ENCODE measurements around the gene HABP2. TPM values are rescaled to one million over a fixed set of nuclear protein-coding genes. Genes with fewer than 3 reads are reported as not detected.

Gene HABP2
- total and polyA plus RNA-seq, 2 experiments from 2014 or later, result not detected

GRCh38 chr10:113572520-113573290, 19.9 kb downstream of the HABP2 start:
- H3K27me3 ChIP-seq (ENCODE audit: insufficient read depth), result no peaks in the 10 kb centered on the region
- H3K9me3 Mint-ChIP-seq, result no peaks in the 10 kb centered on the region
- H3K4me1 Mint-ChIP-seq, result peaks cover 8% of the 10 kb centered on the region; the same call in 2 of the 3 replicates
- no peak overlapping the region for H3K4me3 Mint-ChIP-seq
- H2AFZ ChIP-seq, result no peak overlapping the region
- H3K27me3 Mint-ChIP-seq (ENCODE audit: insufficient read depth, low read depth, poor library complexity), result peaks cover 7% of the 10 kb centered on the region
- H3K9me2 ChIP-seq (ENCODE audit: insufficient read depth), result peaks cover 6% of the 10 kb centered on the region; the same call in 1 of the 2 replicates
- H3K27ac Mint-ChIP-seq, result no peak overlapping the region
- H3K4me3 ChIP-seq, result no peak overlapping the region
- no peaks in the 10 kb centered on the region; the same call in 1 of the 2 replicates for H4K20me1 ChIP-seq (replicated peaks; ENCODE audit: insufficient read depth)
- H3F3A ChIP-seq (replicated peaks; ENCODE audit: low read depth), result no peaks in the 10 kb centered on the region
- TF ChIP-seq ZNF114 (CRISPR knock-in tag; IDR thresholded peaks at IDR 0.05) (no peak), ZNF462 (CRISPR knock-in tag; IDR thresholded peaks at IDR 0.05) (no peak), REST (IDR thresholded peaks at IDR 0.05; ENCODE audit: unreplicated experiment) (no peak), JUNB (IDR thresholded peaks at IDR 0.05; ENCODE audit: unreplicated experiment) (no peak), POLR2AphosphoS5 (IDR thresholded peaks at IDR 0.05; ENCODE audit: low read depth) (no peak), EZH2phosphoT487 (IDR thresholded peaks at IDR 0.05; ENCODE audit: unreplicated experiment) (no peak), CREB1 (CRISPR knock-in tag; IDR thresholded peaks at IDR 0.05; ENCODE audit: low read depth) (no peak), STAT1 (IDR thresholded peaks at IDR 0.05; ENCODE audit: unreplicated experiment) (no peak), EZH2 (IDR thresholded peaks at IDR 0.05; ENCODE audit: low read depth, unreplicated experiment) (no peak), NANOG (IDR thresholded peaks at IDR 0.05; ENCODE audit: borderline replicate concordance) (no peak), ZNF331 (CRISPR knock-in tag; IDR thresholded peaks at IDR 0.05; ENCODE audit: low read depth) (no peak), CTCF (conservative IDR thresholded peaks at IDR 0.05; ENCODE audit: low read depth in 2 of 2) (no peak), ETS1 (IDR thresholded peaks at IDR 0.05) (no peak)
- no peak overlapping the region for H3K4me2 ChIP-seq
- H3K36me3 ChIP-seq (ENCODE audit: insufficient read depth), result no peaks in the 10 kb centered on the region
- peaks cover 3% of the 10 kb centered on the region; the same call in 1 of the 2 replicates for H3K4me1 ChIP-seq (ENCODE audit: insufficient read depth)
- peak; percentile 37; the same call in 1 of the 3 replicates for ATAC-seq
- no peak for DNase-seq (ENCODE audit: low spot score)
- no peak overlapping the region for H3K27ac ChIP-seq (ENCODE audit: low read depth)
- no peaks in the 10 kb centered on the region for H3K36me3 Mint-ChIP-seq (ENCODE audit: low read depth)
- H3K79me2 ChIP-seq (replicated peaks; ENCODE audit: insufficient read depth), result no peaks in the 10 kb centered on the region

All from GM23338 (cell line).